AG04449 (cell line): Measurements from ENCODE around the gene ZNF160.
"Not testable (repeated sequence)": the region's sequence is repeated elsewhere in the genome, so short reads cannot be mapped to it uniquely, and the experiment has no call there.

ENCODE experiments used
- CTCF ChIA-PET: fragments of 350-600 bp; formaldehyde crosslinking; extraction: SDS; loops from one replicate; lab custom pipeline; 2021; ENCODE audit warnings: antibody characterized with exemption; lab: Yijun Ruan, JAX
- POLR2A ChIA-PET: fragments of 400-600, 350-600 bp; formaldehyde crosslinking; extraction: SDS; loops from one replicate; lab custom pipeline; 2020; ENCODE audit warnings: antibody characterized with exemption, inconsistent platforms; lab: Yijun Ruan, JAX
- DNase-seq: peaks from one replicate; pipeline ENCODE4 v3.0.0-alpha.2; 2010; ENCODE audit warnings: low read depth, low spot score
- H3K4me3 ChIP-seq: 2 replicates; pipeline ENCODE4 v1.5.1; 2011; ENCODE audit warnings: low read depth, mild to moderate bottlenecking, control low read depth, low read length
- TF ChIP-seq, protein P1 (sequence below): IDR thresholded peaks from one replicate; pipeline ENCODE4 v1.5.1; 2011; ENCODE audit warnings: mild to moderate bottlenecking, moderate library complexity, low read length, control low read depth, inconsistent platforms; ENCODE audit not compliant: insufficient read depth; ENCODE audit errors: missing control alignments

The ZNF160 gene

DNA sequence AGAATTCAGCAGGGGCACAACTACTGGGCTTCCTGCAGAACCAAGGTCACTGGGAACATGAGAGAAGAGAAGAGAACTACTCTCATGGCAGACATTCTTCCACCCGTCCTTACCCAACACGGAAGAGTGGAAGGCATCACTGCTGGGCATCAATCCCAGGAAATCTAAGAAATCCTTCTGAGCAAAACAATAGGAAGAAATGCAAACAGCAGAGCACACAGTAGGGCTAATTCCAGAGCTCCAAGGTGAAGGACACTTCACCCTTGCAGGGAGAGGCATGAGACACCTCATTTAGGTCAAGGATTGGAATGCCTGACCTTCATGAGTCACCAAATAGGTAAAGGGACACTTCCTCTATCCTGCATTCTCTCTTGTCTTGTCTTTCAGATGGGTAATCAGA is 55.8 kb downstream of the ZNF160 start:
- no peak for DNase-seq
- POLR2A ChIA-PET: no interaction called here
- TF ChIP-seq, protein P1, sequence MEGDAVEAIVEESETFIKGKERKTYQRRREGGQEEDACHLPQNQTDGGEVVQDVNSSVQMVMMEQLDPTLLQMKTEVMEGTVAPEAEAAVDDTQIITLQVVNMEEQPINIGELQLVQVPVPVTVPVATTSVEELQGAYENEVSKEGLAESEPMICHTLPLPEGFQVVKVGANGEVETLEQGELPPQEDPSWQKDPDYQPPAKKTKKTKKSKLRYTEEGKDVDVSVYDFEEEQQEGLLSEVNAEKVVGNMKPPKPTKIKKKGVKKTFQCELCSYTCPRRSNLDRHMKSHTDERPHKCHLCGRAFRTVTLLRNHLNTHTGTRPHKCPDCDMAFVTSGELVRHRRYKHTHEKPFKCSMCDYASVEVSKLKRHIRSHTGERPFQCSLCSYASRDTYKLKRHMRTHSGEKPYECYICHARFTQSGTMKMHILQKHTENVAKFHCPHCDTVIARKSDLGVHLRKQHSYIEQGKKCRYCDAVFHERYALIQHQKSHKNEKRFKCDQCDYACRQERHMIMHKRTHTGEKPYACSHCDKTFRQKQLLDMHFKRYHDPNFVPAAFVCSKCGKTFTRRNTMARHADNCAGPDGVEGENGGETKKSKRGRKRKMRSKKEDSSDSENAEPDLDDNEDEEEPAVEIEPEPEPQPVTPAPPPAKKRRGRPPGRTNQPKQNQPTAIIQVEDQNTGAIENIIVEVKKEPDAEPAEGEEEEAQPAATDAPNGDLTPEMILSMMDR: no peak
- CTCF ChIA-PET: no interaction called here
- H3K4me3 ChIP-seq: no peak overlapping the region

GRCh38 chr19:53045536-53045935 is 57.7 kb downstream of the ZNF160 start:
- CTCF ChIA-PET: no interaction called here
- POLR2A ChIA-PET: no interaction called here
- no peak overlapping the region for H3K4me3 ChIP-seq
- TF ChIP-seq, protein P1: no peak
- DNase-seq: no peak

DNA sequence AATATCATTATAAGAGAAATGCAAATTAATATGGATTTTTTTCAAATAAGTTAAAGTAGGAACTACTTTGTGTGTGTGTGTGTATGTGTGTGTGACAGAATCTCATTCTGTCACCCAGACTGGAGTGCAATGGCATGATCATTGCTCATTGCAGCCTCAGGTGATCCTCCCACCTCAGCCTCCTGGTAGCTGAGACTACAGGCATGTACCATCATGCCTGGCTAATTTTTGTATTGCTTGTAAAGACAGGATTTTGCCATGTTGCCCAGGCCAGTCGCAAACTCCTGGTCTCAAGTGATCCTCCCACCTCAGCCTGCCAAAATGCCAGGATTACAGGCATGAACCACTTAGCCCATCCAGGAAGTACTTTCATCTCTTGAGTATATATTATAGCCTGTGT is 61.9 kb downstream of the ZNF160 start:
- ChIA-PET POLR2A (no interaction called here), CTCF (no interaction called here)
- DNase-seq: no peak
- no peak overlapping the region for H3K4me3 ChIP-seq
- TF ChIP-seq, protein P1: no peak

- no peak for DNase-seq
- ChIA-PET POLR2A (no interaction called here), CTCF (no interaction called here)
- TF ChIP-seq, protein P1: no peak
- peak overlapping the region; percentile 49 for H3K4me3 ChIP-seq
These were observed 65.8 kb downstream of the ZNF160 start for GRCh38 chr19:53037101-53038097.

DNA sequence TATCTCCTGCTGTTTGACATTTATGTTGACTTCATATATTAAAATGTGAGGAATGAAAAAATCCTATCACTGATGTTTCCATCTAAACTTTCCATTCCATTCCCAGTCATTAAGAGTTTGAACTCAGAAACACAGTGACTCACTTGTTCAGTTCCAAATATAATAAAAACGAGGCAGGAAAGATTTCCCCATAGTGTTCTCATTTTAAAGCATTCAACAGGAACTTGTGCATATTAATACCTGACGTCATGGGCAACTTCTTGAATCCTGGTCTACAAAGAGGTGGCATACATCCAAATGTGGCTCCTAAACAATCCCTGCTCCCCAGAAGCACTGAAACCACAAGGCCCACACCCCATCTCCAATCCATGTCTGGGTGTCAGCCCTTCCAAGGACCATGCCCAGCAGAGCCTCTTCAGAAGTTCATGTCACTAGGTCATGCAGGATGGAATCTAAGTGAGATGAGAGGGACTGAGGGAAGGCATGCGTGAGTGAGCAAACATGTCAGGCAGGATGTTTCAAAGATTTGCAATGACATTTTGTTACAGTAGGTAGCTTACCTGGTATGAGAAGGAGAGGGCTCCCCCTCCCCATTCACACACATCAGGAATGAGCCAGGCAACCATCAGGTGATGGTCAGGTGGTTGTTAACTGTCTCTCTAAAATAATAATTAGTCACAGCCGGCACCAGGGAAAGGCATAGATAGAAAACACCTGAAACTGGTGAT is 68.1 kb downstream of the ZNF160 start:
- TF ChIP-seq, protein P1: no peak
- no peak for DNase-seq
- no peak overlapping the region for H3K4me3 ChIP-seq
- ChIA-PET CTCF (no interaction called here), POLR2A (no interaction called here)

DNA sequence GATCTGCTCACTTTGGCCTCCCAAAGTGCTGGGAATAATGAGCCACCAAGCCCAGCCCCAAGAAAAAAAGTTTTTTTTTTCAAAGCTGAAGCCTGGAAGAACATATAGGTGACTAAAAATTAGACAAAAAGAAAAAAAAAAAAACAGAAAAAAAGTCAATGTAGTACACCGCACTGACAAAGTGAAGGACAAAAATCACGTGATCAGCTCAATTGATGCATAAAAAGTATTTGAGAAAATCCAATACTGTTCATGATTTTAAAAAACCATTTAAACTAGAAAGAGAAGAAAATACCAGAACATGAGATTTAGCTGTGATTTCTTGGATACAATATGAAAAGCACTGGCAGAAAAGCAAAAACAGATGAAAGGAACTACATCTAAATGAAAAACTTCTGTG is 69.2 kb downstream of the ZNF160 start:
- CTCF ChIA-PET: no interaction called here
- POLR2A ChIA-PET: no interaction called here

DNA sequence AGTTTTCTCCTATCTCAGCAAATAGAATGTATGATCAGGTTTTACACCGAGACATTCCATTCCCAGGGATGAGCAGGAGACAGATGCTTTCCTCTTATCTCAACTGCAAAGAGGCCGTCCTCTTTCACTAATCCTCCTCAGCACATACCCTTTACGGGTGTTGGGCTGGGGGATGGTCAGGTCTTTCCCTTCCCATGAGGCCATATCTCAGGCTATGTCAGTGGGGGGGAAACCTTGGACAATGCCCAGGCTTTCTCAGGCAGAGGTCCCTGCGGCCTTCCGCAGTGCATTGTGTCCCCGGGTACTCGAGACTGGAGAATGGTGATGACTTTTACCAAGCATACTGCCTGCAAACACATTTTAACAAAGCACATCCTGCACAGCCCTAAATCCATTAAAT is 74.9 kb downstream of the ZNF160 start:
- POLR2A ChIA-PET, DNase-seq, H3K4me3 ChIP-seq, CTCF ChIA-PET: not testable (repeated sequence)

More for the DNA sequence above, 69.2 kb downstream of the ZNF160 start:
- H3K4me3 ChIP-seq: no peak overlapping the region
- no peak for DNase-seq
- TF ChIP-seq, protein P1: no peak
